Activated naive CD4-positive, alpha-beta T cell treated with anti-CD3 and anti-CD28 coated beads, Interleukin-2, amount 50 U/mL, for 24 hours (primary cell): ENCODE data around the gene TOM1L2.

ENCODE experiments used
- H3K27ac Mint-ChIP-seq: one replicate; pipeline ENCODE4 v1.8.0; 2021; ENCODE audit warnings: mild to moderate bottlenecking, mixed read lengths
- H3K27me3 Mint-ChIP-seq: one replicate; pipeline ENCODE4 v1.8.0; 2021; ENCODE audit warnings: mixed read lengths
- H3K36me3 Mint-ChIP-seq: one replicate; pipeline ENCODE4 v1.8.0; 2021; ENCODE audit warnings: mixed read lengths
- H3K4me1 Mint-ChIP-seq: one replicate; pipeline ENCODE4 v1.8.0; 2021; ENCODE audit warnings: mixed read lengths
- H3K4me3 Mint-ChIP-seq: one replicate; pipeline ENCODE4 v1.8.0; 2021; ENCODE audit warnings: mild to moderate bottlenecking, mixed read lengths
- H3K9me3 Mint-ChIP-seq: one replicate; pipeline ENCODE4 v1.8.0; 2021; ENCODE audit warnings: mixed read lengths

Gene TOM1L2

GRCh38 chr17:17844079-17844478, 128.1 kb downstream of the TOM1L2 start:
- Mint-ChIP-seq H3K27ac (no peak overlapping the region), H3K4me3 (no peak overlapping the region), H3K27me3 (no peaks in the 10 kb centered on the region), H3K9me3 (no peaks in the 10 kb centered on the region), H3K4me1 (peaks cover 44% of the 10 kb centered on the region), H3K36me3 (no peaks in the 10 kb centered on the region)

DNA sequence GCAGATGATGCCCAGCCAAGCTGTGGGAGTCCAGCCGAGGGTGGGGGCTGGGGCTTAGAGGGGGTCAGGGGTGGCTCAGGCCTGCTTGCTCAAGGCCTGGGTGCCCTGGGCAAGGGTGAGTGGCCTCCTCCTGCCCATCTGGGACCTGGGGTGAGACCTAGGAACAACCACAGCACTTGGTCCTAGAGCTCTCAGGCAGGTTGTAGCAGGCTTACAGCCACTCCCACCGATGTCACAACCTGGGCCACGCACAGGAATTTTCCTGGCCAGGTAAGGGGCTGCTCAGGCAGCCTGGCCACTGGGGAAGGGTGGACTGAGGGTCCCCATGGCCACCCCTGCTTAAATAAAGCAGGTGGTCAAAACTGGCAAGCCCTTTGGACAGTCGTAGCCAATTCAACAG, 129.1 kb downstream of the TOM1L2 start:
- no peak overlapping the region for H3K4me3 Mint-ChIP-seq
- H3K27me3 Mint-ChIP-seq: no peaks in the 10 kb centered on the region
- H3K4me1 Mint-ChIP-seq: peaks cover 44% of the 10 kb centered on the region
- no peak overlapping the region for H3K27ac Mint-ChIP-seq
- H3K9me3 Mint-ChIP-seq: no peaks in the 10 kb centered on the region
- no peaks in the 10 kb centered on the region for H3K36me3 Mint-ChIP-seq

DNA sequence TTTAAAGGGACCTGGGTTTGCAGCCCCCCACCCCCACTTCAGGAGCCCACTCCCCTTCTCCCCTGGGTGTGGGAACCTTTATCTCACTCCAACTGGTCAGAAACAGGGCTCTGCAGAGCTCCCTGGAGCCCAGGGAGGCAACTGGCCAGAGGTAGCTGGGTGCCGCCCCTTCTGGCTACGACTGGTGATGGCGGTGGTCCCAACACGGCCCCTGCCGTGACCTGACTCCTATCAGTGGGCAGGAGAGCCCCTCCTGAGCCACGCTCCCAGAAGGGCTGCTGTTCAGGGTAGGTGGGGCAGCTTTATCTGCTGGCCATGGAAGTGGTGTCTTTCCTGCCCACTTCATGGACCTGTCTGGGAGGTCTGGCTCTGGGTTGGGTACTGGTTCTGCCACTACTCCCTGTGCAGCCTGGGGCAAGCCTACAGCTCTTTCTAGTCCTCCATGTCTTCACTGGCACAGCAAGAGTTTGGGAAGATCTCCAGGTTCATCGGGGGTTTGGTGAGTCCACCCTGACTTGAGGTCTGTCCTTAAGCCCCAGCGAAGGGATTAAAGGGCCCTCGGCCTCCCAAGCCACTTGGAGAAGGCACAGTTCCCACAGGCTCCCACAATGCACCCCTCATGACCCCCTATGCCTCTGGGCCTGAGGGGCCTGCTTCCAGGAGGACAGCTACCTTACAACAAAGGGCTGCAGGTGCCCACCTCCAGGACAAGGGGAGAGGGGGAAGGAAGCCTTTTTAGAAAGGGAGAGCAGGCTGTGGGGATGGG, 129.9 kb downstream of the TOM1L2 start:
- no peaks in the 10 kb centered on the region for H3K27me3 Mint-ChIP-seq
- H3K27ac Mint-ChIP-seq: no peak overlapping the region
- peaks cover 42% of the 10 kb centered on the region for H3K4me1 Mint-ChIP-seq
- H3K4me3 Mint-ChIP-seq: no peak overlapping the region
- no peaks in the 10 kb centered on the region for H3K9me3 Mint-ChIP-seq
- H3K36me3 Mint-ChIP-seq: no peaks in the 10 kb centered on the region

GRCh38 chr17:17841601-17842025, 130.6 kb downstream of the TOM1L2 start:
- H3K4me3 Mint-ChIP-seq: no peak overlapping the region
- no peaks in the 10 kb centered on the region for H3K36me3 Mint-ChIP-seq
- H3K9me3 Mint-ChIP-seq: no peaks in the 10 kb centered on the region
- H3K27ac Mint-ChIP-seq: no peak overlapping the region
- H3K27me3 Mint-ChIP-seq: no peaks in the 10 kb centered on the region
- peaks cover 39% of the 10 kb centered on the region for H3K4me1 Mint-ChIP-seq

- H3K9me3 Mint-ChIP-seq: no peaks in the 10 kb centered on the region
- peaks cover 36% of the 10 kb centered on the region for H3K4me1 Mint-ChIP-seq
- H3K27ac Mint-ChIP-seq: peak overlapping the region; percentile 90
- H3K36me3 Mint-ChIP-seq: no peaks in the 10 kb centered on the region
- H3K27me3 Mint-ChIP-seq: no peaks in the 10 kb centered on the region
- peak overlapping the region; percentile 66 for H3K4me3 Mint-ChIP-seq
Measured at GRCh38 chr17:17840751-17841591, 131.2 kb downstream of the TOM1L2 start.

DNA sequence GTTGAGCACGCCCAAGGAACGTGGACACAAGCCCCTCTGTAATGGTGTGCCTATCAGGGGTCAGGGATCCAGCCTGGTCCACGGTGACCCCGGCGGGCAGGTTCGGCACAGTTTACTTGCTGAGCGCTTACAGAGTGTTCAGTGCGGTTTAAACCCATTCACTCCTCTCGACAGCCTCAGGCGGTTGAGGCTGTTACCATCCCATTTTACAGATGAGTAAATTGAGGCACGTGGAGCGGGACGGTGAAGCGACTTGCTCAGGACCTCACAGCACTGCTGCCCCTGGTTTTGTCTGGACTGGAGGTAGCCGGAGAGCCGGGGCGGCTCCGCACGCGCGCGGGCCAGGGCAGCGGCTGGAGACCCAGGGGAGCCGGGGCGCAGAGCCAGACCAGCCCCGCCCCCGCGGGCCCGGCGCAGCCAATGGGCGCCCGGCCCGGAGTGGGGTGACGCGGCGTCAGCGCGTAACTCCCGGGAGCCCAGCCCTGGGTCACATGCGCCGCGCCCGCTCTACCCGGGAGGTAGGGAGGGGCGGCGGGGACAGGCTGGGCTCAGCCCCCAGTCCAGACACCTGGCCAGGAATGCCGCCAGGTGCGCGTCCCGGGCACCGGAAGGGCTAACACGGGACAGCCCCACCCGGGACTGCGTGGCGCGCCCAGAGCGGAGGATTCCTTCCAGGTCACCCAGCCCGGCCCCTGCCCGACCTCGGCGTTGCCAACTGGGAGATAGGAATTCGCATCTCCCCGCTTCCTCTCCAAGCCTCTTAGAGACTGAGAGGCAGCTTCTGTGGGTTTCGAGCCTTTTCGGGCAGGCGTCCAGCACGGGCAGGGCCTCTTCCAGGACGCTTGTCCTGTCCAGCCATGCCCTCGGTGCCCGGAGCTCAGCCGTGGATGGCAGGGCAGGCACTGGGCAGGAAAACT, 132.2 kb downstream of the TOM1L2 start:
- Mint-ChIP-seq H3K27ac (peak overlapping the region; percentile 68), H3K4me1 (peaks cover 45% of the 10 kb centered on the region), H3K9me3 (no peaks in the 10 kb centered on the region), H3K36me3 (no peaks in the 10 kb centered on the region), H3K4me3 (peak overlapping the region; percentile 78), H3K27me3 (no peaks in the 10 kb centered on the region)

DNA sequence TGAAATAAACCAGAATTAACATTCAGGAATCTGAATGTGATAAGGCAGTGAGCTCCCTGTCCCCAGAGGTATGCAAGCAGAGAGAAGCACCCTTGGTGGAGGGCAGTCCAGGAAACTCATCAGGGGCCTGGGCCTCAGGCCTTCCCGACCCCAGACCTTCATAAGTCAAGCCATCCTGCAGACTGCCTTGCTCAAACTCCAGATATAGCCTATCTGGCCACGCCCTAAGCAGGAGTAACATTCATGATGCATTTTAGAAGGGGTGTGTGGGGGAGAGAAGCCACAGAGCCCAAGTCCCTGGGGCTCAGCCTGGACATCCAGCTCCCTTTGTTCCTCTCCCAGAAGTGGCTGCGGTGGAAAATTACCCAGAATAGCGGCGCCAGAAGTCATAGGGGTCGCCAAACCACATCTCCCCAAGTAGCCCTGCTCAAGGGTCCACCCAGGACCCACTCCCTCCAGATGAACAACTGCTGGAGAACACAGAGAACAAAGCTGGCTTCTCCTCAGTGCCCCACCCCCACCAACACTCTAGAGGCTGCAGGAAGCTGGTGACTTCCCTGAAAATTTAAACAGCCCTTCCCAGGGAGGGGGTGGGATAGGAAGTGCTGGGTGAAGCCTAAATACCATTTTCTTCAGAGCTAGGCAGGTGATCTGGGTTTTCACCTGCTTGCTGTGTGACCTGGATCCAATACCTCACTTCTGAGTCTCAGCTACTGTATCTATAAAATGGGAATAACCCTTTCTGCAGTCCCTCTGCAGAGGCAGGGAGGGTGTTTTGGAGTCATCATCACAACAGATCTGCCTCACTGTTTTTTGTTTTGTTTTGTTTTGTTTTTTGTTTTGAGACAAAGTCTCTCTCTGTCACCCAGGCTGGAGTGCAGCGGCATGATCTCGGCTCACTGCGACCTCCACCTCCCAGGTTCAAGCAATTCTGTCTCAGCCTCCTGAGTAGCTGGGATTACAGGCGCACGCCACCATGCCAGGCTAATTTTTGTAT, 133.9 kb downstream of the TOM1L2 start:
- no peaks in the 10 kb centered on the region for H3K9me3 Mint-ChIP-seq
- peaks cover 63% of the 10 kb centered on the region for H3K4me1 Mint-ChIP-seq
- H3K27me3 Mint-ChIP-seq: no peaks in the 10 kb centered on the region
- peak overlapping the region; percentile 4 for H3K27ac Mint-ChIP-seq
- H3K36me3 Mint-ChIP-seq: no peaks in the 10 kb centered on the region
- H3K4me3 Mint-ChIP-seq: peak overlapping the region; percentile 49

- Mint-ChIP-seq H3K4me3 (peak overlapping the region; percentile 92), H3K27me3 (no peaks in the 10 kb centered on the region), H3K4me1 (peaks cover 67% of the 10 kb centered on the region), H3K27ac (peak overlapping the region; percentile 98), H3K36me3 (no peaks in the 10 kb centered on the region), H3K9me3 (no peaks in the 10 kb centered on the region)
Measured at GRCh38 chr17:17837380-17837821, 134.8 kb downstream of the TOM1L2 start.

- Mint-ChIP-seq H3K27me3 (no peaks in the 10 kb centered on the region), H3K27ac (peak within 1 kb of the TSS; percentile 98), H3K4me3 (peak within 1 kb of the TSS; percentile 92), H3K9me3 (no peaks in the 10 kb centered on the region), H3K36me3 (no peaks in the 10 kb centered on the region), H3K4me1 (peaks cover 72% of the 10 kb centered on the region)
Measured at GRCh38 chr17:17836818-17837379, 135.3 kb downstream of the TOM1L2 start, which contains the start of gene SREBF1. Gene SREBF1 (minus strand): TSS chr17:17836986. CDS start chr17:17836817, 169 bp downstream.

- Mint-ChIP-seq H3K4me1 (peaks cover 77% of the 10 kb centered on the region), H3K27ac (peak overlapping the region; percentile 94), H3K27me3 (no peaks in the 10 kb centered on the region), H3K9me3 (no peaks in the 10 kb centered on the region), H3K4me3 (peak overlapping the region; percentile 92), H3K36me3 (no peaks in the 10 kb centered on the region)
Measured at GRCh38 chr17:17836250-17836817, 135.9 kb downstream of the TOM1L2 start.

DNA sequence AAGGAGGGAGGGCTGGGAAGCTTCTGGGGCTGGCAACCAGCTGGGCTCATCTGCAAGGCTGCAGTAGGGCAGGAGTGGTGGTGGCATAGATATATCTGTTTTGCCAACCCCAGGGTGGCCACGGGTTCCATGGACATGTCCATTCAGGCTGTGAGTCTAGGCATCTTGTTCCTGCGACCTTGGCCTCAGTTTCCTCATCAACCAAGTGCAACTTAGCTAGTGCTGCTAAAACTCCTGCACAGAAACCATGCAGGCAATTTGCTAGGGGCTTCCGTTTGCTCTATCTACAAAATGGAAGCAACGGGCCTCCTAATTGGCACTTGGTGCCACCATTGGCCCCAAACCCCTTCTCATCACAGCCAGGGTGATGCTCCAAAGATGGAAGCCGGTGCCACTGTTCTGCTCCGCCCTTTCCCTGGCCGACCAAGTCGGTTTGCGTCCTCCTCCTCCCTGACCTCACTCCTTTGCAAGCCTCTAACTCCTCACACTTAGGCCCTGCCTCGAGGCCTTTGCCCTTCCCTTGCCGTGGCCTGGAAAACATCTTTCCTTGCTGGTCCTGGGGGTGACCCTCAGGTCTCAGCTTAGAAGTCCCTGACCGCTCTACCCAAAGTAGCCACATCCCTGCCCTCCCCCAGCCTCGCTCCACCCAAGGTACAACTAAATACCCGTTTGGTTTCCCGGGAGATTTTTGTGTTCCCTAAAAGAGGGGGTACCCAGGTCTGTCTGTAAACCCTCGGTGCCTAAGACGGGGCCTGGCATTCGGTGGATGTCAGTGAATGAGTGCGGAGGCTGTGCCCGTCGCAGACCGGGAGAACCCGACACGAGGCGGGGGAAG, 136.6 kb downstream of the TOM1L2 start:
- H3K4me1 Mint-ChIP-seq: peaks cover 76% of the 10 kb centered on the region
- H3K4me3 Mint-ChIP-seq: peak overlapping the region; percentile 92
- H3K36me3 Mint-ChIP-seq: peaks cover 1% of the 10 kb centered on the region
- H3K9me3 Mint-ChIP-seq: no peaks in the 10 kb centered on the region
- no peaks in the 10 kb centered on the region for H3K27me3 Mint-ChIP-seq
- H3K27ac Mint-ChIP-seq: peak overlapping the region; percentile 94

- H3K4me3 Mint-ChIP-seq: peak overlapping the region; percentile 92
- H3K27me3 Mint-ChIP-seq: no peaks in the 10 kb centered on the region
- peaks cover 83% of the 10 kb centered on the region for H3K4me1 Mint-ChIP-seq
- H3K36me3 Mint-ChIP-seq: peaks cover 1% of the 10 kb centered on the region
- no peaks in the 10 kb centered on the region for H3K9me3 Mint-ChIP-seq
- no peak overlapping the region for H3K27ac Mint-ChIP-seq
Measured at GRCh38 chr17:17834974-17835373, 137.2 kb downstream of the TOM1L2 start.
